ENCODE data around the gene MXD1.

Gene MXD1

GRCh38 chr2:69902213-69902922 lies 12.5 kb upstream of the MXD1 start:
- no peak overlapping the region for H3K4me3 ChIP-seq (ENCODE audit: low read length)
- no peak for TF ChIP-seq CTCF (conservative IDR thresholded peaks at IDR 0.05; ENCODE audit: low read length)
- DNase-seq (ENCODE audit: low read depth), result no peak

DNA sequence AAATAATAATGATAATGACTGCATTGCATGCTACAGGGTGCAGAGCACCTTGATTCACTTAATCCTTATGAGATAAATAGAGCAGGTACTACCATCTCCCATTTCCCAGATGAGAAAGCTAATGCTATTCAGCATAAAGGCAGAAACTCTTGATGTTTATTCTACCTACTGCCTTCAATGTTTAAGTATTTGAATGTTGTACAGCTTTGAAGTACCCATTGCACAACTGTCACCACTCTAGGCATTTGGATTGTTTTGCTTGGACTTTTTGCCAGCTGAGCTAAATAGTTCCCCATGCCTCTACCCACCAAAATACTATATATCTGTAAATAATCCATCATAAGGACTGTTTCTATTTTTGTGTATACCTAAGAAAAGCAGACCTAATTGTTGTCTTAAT lies 7.7 kb upstream of the MXD1 start:
- DNase-seq (ENCODE audit: low read depth), result no peak
- no peak overlapping the region for H3K4me3 ChIP-seq (ENCODE audit: low read length)
- no peak for TF ChIP-seq CTCF (conservative IDR thresholded peaks at IDR 0.05; ENCODE audit: low read length)

DNA sequence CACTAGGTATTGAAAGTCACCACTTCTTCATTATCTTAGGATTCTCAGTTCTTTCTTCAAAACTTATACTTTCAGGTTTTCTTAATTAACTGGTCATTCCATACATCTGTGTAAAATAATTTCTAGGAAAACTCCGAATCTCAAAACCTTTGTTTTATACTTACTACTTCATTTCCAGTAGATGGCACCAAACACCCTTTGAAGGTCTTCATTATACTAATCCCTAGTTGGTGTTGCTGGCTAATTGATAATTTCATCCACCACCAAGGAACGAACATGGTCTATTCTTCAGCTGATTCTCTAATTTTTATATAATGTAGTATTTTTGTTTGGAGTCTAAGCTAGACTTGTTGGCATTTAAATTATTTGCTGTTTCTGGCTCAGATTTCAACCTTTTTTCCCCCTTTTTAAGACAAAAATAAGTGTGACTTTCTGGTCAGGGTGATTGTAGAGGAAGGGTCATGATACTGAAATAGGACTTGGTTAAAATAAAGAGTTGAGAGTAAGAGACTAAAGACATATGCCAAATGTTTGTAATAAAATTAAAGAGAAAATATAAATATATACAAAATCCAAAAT lies 2.8 kb upstream of the MXD1 start:
- TF ChIP-seq CTCF (conservative IDR thresholded peaks at IDR 0.05; ENCODE audit: low read length), result peak; percentile 66
- peak; percentile 67 for DNase-seq (ENCODE audit: low read depth)
- no peak overlapping the region for H3K4me3 ChIP-seq (ENCODE audit: low read length)

DNA sequence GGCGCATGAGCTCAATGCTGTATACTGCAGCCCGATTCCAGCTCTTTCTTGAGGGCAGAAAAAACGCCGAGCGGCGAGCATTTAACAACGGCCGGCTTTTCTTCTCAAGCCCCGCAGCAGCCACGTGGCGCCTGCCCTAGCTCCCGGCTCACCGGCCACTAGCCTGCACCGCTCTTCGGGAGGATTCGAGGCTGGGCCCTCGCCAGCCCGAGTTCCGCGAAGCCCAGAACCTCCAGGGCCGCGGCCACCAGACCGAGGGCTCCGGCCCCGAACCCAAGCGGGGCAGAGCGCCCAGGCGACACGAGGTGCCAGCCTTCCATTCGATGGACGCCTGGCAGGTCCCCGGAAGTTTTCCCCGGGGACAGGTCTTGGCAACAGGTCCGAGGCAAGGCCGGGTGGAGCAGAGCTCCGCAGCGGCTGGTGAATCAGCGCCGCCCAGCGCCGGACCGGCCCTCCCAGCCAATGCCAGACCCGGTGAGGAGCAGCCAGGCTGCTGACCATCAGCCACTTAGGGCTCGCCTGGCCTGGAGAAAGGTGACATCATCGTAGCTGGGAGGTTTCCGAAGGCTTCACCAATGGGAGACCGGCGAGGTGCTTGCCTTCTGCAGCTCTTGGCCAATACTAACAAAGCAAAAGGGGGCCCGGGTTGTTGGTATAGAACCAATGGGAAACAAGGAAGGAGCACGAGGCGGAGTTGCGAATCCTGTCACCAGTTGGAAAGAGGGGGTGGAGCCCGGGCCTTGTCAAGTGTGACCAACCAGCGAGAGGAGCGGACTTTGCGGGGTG lies 552 bp upstream of the MXD1 start:
- peak overlapping the region; percentile 74 for H3K4me3 ChIP-seq (ENCODE audit: low read length)
- TF ChIP-seq CTCF (conservative IDR thresholded peaks at IDR 0.05; ENCODE audit: low read length), result no peak
- DNase-seq (ENCODE audit: low read depth), result peak; percentile 100

GRCh38 chr2:69916106-69916505 lies 1.2 kb downstream of the MXD1 start:
- no peak for DNase-seq (ENCODE audit: low read depth)
- H3K4me3 ChIP-seq (ENCODE audit: low read length), result peak overlapping the region; percentile 74
- TF ChIP-seq CTCF (conservative IDR thresholded peaks at IDR 0.05; ENCODE audit: low read length), result no peak

GRCh38 chr2:69917852-69918251 lies 2.9 kb downstream of the MXD1 start:
- DNase-seq (ENCODE audit: low read depth), result peak; percentile 85
- no peak for TF ChIP-seq CTCF (conservative IDR thresholded peaks at IDR 0.05; ENCODE audit: low read length)
- H3K4me3 ChIP-seq (ENCODE audit: low read length), result no peak overlapping the region

Measured in AG10803 (cell line).